GM11168 (cell line): ENCODE data around the gene KIR2DL1.
"Not testable (repeated sequence)": the region's sequence is repeated elsewhere in the genome, so short reads cannot be mapped to it uniquely, and the experiment has no call there.

Experiments used
- in situ Hi-C: fragments of 300-500 bp; cut with MboI; formaldehyde crosslinking; loops from one replicate; pipeline ENCODE4 v1.12.0; 2022; ENCODE audit warnings: low sequenced_read_pairs; ENCODE audit not compliant: unreplicated experiment

The KIR2DL1 gene

GRCh38 chr19:54769646-54770045 is at the start of gene KIR2DL1:
KIR2DL1 (plus strand) TSS chr19:54769793; CDS start chr19:54769851, 58 bp downstream.
- in situ Hi-C loops: not testable (repeated sequence)

DNA sequence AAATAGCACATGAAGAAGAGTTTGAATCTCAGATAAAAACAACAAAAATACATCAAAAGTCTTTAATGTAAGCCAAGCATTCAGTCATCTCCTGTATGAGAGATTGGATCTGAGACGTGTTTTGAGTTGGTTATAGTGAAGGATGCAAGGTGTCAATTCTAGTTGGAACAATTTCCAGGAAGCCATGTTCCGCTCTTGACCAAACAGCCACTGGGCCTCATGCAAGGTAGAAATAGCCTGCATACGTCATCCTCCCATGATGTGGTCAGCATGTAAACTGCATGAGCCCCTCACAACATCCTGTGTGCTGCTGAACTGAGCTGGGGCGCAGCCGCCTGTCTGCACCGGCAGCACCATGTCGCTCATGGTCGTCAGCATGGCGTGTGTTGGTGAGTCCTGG is 45.5 kb upstream of the KIR2DL1 start, which contains the start of gene KIR3DL3:
Gene KIR3DL3 (plus strand): TSS at position 301 of the 400 bp plus-strand sequence. CDS start 55 bp downstream, at position 356.
- in situ Hi-C loops: no loop called here

DNA sequence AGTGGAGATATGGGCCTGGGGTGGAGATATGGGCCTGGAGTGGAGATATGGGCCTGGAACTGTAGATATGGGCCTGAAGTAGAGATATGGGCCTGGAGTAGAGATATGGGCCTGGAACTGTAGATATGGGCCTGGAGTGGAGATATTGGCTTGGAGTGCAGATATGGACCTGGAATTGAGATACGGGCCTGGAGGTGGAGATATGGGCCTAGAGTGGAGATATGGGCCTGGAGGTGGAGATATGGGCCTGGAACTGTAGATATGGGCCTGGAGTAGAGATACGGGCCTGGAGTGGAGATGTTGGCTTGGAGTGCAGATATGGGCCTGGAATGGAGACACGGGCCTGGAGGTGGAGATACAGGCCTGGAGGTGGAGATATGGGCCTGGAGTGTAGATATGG is 44.9 kb upstream of the KIR2DL1 start:
- in situ Hi-C loops: loop anchor here (25.0 kb wide), 1 partner anchor 113 kb away; the partner anchor contains the start of gene KIR2DS4

DNA sequence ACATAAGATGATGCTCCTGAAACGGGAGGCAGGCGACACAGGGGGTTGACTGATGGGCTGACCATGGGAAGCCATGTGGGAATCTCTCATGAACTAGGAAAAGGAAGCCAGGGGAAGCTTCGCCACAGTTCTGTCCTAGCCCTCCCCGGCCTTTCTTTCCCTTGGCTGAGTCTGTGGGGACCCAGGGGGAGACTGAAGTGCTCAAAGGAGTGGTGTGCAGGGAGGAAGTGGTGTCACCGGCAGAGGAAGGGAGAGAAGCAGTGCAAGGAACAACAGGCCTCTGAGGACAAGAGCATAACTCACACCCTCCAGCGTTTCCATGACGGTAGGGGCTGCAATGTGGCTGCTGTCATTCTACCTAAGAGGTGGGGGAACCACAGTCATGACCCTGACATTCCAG is 44.3 kb upstream of the KIR2DL1 start:
- in situ Hi-C loops: loop anchor here (25.0 kb wide), 1 partner anchor 112 kb away; the partner anchor contains the start of gene KIR2DS4

- in situ Hi-C loops: loop anchor here (25.0 kb wide), 1 partner anchor 110 kb away; the partner anchor contains the start of gene KIR2DS4
Observed at GRCh38 chr19:54727562-54727961, 42.0 kb upstream of the KIR2DL1 start.

DNA sequence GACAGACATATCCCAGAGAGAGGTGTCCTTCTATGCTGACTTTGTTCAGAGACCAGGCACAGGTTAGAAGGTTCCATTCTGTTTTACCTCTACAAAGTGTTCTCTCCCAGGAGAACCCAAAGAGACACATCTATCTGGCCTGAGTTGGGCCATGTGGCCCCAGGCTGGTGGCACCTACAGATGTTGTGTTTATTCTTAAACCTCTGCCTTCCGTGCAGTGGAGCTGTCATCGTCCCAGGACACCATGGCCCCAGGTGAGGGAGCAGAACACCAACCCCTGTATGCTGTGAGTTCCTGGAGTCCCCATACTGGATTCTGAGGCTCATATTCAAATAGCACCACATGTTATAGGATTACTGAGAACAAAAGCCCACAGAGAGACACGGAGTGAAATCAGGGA is 41.4 kb upstream of the KIR2DL1 start:
- in situ Hi-C loops: loop anchor here (25.0 kb wide), 1 partner anchor 109 kb away; the partner anchor contains the start of gene KIR2DS4

- in situ Hi-C loops: loop anchor here (25.0 kb wide), 1 partner anchor 108 kb away; the partner anchor contains the start of gene KIR2DS4
Observed at GRCh38 chr19:54729416-54730188, 40.0 kb upstream of the KIR2DL1 start.

- in situ Hi-C loops: loop anchor here (25.0 kb wide), 1 partner anchor 106 kb away; the partner anchor contains the start of gene KIR2DS4
Observed at GRCh38 chr19:54731191-54731590, 38.4 kb upstream of the KIR2DL1 start.

DNA sequence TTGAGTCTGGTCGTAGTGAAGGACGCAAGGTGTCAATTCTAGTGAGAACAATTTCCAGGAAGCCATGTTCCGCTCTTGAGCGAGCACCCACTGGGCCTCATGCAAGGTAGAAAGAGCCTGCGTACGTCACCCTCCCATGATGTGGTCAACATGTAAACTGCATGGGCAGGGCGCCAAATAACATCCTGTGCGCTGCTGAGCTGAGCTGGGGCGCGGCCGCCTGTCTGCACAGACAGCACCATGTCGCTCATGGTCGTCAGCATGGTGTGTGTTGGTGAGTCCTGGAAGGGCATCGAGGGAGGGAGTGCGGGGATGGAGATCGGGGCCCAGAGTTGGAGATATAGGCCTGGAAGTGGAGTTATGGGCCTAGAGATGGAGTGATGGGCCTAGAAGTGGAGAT is 31.3 kb upstream of the KIR2DL1 start, which contains the start of gene KIR2DL3:
Gene KIR2DL3 (plus strand): TSS at position 208 of the 400 bp plus-strand sequence. CDS start 33 bp downstream, at position 241.
- in situ Hi-C loops: loop anchor here (25.0 kb wide), 1 partner anchor 99 kb away; the partner anchor contains the start of gene KIR2DS4

DNA sequence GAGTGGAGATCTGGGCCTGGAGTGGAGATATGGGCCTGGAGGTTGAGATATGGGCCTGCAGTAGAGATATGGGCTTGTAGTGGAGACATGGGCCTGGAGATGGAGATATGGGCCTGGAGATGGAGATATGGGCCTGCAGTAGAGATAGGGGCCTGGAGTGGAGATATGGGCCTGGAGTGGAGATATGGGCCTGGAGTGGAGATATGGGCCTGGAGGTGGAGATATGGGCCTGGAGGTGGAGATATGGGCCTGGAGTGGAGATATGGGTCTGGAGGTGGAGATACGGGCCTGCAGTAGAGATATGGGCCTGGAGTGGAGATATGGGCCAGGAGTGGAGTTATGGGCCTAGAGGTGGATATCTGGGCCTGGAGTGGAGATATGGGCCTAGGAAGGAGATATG is 30.9 kb upstream of the KIR2DL1 start:
- in situ Hi-C loops: loop anchor here (25.0 kb wide), 1 partner anchor 99 kb away; the partner anchor contains the start of gene KIR2DS4

DNA sequence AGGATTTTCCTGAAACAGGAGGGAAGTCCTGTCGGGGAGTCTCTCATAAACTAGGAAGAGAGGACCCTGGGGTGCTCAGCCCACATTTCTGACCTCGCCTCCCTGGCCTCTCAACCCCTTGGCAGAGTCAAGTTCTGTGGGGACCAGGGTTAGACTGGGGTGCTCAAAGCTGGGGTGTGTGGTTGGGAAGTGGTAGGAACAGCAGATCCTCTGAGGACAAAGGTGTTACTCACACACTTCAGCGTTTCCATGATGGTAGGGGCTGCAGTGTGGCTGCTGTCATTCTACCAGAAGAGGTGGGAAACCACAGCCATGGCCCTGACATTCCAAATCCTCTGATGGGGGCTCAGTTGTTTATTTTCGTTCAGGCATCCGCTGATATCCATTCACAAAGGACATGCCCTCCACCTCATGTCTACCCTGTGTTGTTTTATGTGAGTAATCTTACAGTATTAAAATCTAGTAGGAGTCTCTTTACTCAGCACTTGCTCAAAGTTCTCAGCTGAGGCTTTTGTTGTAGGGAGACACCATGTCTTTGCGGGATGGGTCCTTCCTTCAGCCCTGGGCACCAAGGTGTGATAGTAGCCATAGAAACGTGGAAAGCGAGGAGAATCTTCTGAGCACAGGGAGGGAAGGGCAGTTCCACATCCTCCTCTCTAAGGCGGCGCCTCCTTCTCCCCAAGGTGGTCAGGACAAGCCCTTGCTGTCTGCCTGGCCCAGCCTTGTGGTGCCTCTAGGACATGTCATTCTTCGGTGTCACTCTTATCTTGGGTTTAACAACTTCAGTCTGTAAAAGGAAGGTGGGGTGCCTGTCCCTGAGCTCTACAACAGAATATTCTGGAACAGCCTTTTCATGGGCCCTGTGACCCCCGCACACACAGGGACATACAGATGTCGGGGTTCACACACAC is 29.8 kb upstream of the KIR2DL1 start:
- in situ Hi-C loops: loop anchor here (25.0 kb wide), 1 partner anchor 97 kb away; the partner anchor contains the start of gene KIR2DS4

DNA sequence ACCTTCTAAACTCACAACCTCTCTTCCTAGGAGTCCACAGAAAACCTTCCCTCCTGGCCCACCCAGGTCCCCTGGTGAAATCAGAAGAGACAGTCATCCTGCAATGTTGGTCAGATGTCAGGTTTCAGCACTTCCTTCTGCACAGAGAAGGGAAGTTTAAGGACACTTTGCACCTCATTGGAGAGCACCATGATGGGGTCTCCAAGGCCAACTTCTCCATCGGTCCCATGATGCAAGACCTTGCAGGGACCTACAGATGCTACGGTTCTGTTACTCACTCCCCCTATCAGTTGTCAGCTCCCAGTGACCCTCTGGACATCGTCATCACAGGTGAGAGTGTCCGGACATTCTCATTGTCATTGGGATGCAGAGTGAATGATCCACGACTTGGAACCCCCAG is 27.6 kb upstream of the KIR2DL1 start:
- in situ Hi-C loops: loop anchor here (25.0 kb wide), 1 partner anchor 95 kb away; the partner anchor contains the start of gene KIR2DS4

DNA sequence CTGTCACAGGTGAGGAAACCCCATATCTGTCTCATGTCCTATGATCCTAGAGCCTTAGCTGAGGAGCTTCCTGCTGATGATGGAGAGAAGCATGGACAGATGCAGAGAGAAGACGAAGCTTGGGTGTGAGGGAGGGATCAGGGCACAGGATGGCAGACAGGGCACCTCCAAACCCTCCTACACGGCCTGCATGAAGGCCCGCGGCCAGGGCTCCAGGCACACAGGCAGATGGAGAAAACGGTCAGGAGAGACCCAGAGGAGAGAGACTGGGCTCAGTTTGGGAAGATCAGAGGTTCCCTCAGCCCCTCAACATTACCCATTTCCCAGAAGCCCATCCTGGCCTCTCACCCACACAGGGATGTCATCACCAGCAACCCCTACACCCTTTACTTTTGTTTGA is 25.5 kb upstream of the KIR2DL1 start:
- in situ Hi-C loops: loop anchor here (25.0 kb wide), 1 partner anchor 93 kb away; the partner anchor contains the start of gene KIR2DS4

DNA sequence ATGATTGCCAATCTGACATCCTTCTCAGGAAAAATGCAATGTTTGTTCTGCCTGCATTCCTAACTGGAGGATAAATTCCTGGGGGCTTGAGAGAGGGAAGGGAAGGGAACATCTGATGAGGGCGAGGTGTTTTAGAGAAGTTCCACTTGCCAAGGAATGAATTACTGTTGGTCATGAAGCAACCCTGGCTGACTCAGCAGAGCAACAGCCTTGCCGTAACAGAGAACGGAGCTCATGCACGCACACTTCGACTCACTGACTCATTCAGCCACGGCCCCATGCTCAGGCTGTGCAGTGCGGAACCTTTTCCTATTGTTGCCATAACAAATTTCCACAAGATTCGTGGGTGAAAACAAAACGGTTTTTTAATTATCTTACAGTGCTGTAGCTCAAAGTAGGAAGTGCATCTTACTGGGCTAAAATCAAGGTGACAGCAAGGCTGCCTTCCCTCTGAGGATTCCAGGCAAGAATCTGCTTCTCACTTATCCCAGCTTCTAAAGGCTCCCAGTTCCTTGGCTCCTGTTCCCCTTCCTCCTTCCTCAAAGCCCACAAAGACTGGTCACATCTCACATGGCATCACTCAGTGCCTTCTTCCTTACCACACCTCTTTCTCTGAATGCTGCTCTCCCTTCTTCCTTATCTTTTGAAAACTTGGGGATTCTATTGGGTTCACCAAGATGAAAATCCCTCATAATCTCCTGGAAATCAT is 21.8 kb upstream of the KIR2DL1 start:
- in situ Hi-C loops: loop anchor here (25.0 kb wide), 1 partner anchor 90 kb away; the partner anchor contains the start of gene KIR2DS4

DNA sequence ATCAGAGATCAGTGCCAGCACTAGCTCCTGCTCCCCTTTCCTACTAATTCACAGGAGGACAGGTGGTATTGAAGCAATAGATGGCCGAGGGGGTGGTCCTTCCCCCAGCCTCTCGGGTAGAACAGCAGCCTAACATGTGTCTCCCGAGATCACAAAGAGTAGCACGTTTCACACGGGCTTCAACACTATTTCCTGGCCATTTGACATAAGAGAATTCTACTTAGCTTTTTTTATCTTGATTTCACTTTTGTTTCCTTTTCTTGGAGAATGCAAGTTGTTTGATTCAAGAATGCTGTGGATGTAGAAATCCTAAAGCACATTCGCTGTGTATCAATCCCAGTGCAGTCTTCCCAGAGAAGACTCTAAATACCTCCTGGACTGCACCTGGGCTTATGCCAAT is 19.3 kb upstream of the KIR2DL1 start:
- in situ Hi-C loops: not testable (repeated sequence)

DNA sequence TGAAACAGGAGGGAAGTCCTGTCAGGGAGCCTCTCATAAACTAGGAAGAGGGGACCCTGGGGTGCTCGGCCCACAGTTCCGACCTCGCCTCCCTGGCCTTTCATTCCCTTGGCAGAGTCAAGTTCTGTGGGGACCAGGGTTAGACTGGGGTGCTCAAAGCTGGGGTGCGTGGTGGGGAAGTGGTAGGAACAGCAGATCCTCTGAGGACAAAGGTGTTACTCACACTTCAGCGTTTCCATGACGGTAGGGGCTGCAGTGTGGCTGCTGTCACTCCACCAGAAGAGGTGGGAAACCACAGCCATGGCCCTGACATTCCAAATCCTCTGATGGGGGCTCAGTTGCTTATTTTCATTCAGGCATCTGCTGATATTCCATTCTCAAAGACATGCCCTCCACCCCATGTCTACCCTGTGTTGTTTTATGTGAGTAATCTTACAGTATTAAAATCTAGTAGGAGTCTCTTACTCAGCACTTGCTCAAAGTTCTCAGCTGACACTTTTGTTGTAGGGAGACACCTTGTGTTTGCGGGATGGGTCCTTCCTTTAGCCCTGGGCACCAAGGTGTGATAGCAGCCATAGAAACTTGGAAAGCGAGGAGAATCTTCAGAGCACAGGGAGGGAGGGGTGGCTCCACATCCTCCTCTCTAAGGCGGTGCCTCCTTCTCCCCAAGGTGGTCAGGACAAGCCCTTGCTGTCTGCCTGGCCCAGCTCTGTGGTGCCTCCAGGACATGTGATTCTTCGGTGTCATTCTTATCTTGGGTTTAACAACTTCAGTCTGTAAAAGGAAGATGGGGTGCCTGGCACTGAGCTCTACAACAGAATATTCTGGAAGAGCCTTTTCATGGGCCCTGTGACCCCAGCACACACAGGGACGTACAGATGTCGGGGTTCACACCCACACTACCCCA is 13.1 kb upstream of the KIR2DL1 start:
- in situ Hi-C loops: not testable (repeated sequence)

DNA sequence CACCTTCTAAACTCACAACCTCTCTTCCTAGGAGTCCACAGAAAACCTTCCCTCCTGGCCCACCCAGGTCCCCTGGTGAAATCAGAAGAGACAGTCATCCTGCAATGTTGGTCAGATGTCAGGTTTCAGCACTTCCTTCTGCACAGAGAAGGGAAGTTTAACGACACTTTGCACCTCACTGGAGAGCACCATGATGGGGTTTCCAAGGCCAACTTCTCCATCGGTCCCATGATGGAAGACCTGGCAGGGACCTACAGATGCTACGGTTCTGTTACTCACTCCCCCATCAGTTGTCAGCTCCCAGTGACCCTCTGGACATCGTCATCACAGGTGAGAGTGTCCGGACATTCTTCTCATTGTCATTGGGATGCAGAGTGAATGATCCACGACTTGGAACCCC is 11.0 kb upstream of the KIR2DL1 start:
- in situ Hi-C loops: not testable (repeated sequence)

GRCh38 chr19:54764219-54764618 is 5.4 kb upstream of the KIR2DL1 start:
- in situ Hi-C loops: not testable (repeated sequence)
